SKM-1 (cell line): ENCODE results near the gene KAT7.

Experiments used
- DNase-seq: peaks from one replicate; lab custom pipeline; 2025; ENCODE audit not compliant: unreplicated experiment; lab: John Stamatoyannopoulos, UW

KAT7 gene

DNA sequence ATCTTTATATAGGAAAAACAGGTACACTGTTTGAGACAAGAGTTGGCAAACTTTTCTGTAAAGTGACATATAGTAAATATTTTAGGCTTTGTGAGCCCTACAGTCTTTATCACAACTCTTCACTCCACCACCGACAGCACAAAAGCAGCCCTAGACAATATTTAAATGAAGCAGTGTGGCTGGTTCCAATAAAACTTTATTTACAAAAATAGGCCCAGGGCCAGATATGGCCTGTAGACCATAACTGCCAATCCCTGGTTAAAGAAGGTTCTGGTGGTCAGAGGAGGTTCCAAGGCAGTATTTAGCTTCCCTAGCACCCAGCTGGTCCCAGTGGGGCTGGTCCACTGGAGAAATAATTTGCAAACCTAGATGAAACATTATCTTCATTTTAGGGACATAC, 28.2 kb upstream of the KAT7 start:
- no peak for DNase-seq

DNA sequence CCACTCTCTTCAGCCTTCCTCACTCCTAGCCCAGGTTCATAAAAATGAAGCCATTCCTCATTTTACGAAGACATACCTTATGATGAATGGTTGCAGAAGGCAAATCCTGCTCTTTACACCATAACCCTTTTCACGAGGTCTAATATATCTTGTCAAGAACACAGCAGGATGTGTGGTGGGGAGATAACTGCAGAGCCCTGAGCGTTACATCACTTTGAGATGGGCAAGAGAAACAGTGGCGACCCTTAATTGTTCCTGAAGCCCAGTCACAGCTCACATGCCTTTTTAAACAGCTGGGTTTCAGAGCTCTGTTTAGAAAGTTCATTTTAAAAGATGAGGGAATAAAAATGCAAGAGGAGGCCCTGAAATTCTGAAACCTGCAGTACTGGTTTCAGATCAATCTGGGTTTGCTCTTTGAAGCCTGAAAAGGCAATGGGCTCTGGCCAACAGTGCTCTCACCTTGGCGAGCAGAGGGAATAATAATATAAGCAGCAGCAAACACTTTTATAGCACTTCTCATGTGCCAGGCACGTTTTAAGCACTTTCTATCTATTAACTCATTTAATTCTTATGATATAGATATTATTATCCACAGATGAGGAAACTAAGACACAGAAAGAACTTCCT, 27.4 kb upstream of the KAT7 start:
- DNase-seq = no peak

- DNase-seq = no peak
Measured at GRCh38 chr17:49762151-49762941, 26.1 kb upstream of the KAT7 start.

GRCh38 chr17:49763735-49764558, 24.5 kb upstream of the KAT7 start, which contains the start of gene FAM117A:
TSS of gene FAM117A (minus strand) at chr17:49764131. CDS start at chr17:49764087, 44 bp downstream.
- peak; percentile 95 for DNase-seq

DNA sequence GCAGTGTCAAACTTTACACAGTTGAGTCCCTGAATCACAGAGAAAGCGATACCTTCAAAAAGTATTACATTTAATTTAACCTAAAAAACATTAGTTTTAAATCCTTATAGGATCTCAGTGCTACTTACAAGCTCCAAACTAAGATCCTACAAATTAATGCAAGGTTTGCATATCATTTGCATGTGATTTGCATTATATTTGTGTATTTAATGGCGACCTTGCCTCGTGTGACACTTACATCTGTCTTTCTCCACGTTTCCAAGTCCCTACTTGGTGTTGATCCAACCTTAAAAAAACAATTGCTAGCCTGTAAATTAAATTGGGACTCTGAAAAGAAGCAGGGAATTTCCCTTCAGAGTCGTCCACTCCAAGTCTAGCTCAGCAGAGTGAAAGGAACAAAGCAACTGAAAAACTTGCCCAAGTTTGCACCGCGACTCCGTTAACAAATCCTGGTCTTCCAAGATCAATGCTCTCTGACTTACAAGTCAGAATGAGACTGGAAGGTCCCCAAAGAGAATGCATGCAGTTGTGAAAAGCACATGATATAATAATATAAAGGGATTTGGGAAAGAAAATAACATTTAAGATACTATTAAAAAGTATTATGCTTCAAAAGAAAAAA, 23.8 kb upstream of the KAT7 start:
- no peak for DNase-seq

DNA sequence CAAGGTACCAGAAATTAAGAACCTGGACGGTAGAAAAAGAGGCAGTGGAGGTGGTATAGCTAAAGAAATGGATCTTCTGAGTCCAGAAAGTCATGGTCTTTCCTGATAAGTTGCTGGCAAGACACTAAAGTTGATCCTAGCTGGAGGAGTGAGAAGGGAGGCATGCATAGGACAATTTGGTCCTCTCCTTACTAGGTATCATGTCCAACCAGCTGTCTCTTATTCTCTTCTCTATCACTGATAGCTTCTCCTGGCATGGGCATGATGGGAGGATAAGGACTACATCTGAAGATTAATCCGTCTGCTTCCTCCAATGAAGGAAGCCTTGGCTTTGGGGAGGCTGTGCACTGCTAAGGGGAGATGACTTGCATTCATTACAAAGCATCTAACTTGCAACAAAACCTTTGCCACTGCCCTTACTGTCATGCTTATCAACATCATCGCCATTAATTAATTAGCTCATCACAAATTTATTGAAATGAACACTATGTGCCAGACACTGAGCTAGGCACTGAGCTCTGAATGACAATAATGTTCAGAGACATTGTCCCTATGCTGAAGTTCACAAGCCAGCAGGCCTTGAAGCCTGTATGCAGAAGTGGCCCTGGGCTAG, 21.5 kb upstream of the KAT7 start:
- no peak for DNase-seq

DNA sequence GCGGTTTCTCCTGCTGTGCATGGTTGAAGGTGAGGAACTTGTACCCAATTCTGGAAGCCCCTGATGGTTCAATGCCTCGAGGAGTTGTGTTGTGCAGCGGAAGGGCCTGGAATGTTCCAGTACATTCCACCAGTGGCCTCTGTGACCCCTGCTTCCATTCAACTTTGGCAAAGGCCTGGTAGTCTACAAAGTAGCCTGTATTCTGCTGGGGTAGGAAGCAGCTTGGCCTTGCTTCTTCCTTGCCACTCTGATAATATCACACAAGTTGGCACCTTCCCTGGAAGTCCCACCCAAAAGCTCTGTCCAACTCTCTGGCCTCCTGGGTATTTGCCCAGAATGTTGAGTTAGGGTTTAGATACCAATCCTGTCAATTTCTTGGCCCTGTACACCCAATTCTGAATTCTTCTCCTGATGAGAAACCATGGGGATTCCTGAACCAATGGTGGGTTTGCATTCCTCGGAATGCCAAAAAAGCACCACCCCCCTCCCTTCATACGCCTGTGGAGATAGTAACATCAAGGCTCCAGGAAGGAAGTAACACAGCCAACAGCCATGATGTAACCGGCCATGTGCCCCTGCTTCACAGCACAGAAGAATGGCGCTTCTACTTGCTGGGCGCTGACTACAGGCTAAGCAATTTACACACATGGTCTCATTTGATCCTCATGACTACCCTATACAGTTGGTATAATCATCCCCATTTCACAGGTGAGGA, 12.8 kb upstream of the KAT7 start:
- DNase-seq = no peak

DNA sequence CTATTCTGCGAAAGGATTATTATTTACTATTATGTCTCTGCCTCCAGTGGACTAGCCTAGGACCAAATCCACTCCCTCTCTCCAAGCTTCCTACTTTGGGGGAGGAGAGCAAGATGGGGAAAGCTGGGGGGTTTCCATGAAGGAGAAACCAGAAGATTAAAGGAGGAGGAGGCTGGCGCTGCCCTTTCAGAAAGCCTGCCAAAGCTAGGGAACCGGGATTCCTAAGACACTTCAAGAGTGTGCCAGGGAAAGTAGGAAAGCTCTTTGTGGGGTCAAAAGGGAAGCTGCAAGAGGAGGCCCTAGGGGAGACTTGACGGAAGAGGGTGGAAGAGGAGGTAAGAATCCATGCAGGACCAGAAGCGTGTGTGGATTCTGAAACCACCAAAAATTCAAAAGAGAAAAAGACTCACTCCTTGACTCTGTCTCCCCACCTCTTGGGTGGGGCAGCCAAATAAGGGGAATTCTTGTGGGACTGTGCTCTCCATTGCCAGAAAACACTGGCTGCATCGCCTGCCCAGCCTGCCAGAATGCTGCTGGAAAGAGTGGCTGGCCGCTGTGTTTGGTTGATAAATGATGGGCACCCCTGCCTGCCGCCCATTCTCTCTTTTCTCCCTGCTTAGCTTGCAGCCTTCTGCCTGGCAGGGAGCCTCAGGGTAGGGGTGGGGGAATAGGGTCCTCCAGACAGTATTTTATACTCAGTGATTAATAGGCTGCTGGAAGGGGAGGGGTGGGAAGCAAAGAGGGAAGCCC, 11.8 kb upstream of the KAT7 start:
- DNase-seq = no peak

GRCh38 chr17:49777563-49777962, 10.9 kb upstream of the KAT7 start:
- DNase-seq = no peak

- no peak for DNase-seq
Measured at GRCh38 chr17:49779156-49779738, 9.2 kb upstream of the KAT7 start.

DNA sequence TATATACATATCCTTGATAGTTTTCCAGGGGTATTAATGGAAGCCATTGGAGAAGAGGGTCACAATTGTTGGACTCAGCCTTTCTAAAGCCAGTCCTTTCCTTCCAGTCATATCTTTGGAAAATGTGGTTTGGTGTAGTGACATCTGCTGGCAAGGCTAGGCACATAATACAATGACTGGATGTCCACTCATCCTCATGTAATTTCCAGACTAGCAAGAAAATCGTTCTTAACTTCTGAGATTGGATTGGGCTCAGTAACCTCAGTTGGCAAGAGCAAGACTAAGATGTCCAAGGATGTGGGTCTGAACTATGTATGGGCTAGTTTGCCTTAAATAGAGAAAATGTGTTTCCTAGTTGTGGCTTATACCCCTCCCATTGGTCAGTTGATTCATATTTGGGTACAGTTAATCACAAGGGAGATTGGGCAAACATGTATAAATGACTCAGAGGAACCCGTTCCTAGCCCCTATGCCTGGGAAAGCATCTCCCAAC, 8.7 kb upstream of the KAT7 start:
- DNase-seq = peak; percentile 27

GRCh38 chr17:49783071-49783715, 5.3 kb upstream of the KAT7 start:
- no peak for DNase-seq

- no peak for DNase-seq
Measured at GRCh38 chr17:49783791-49784190, 4.7 kb upstream of the KAT7 start.

DNA sequence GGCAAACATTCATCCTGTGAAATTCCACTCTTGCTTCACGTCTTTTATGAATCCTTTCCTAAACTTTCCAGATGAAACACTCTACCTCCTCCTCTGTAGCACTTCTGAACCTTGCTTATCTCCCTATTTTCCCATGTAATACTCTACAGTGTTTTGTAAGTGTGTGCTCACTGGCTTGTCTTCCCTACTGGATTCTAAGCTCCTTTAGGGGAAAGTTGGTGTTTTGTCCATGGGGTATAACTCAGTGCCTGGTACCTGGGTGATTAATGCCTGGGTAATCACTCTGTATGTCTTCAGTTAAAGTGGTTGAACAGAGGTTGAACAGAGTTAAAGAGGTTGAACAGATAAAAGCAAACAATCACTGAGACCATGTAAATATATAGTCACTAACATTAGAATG, 3.8 kb upstream of the KAT7 start:
- DNase-seq = no peak

- DNase-seq = no peak
Measured at GRCh38 chr17:49787884-49788477, 500 bp upstream of the KAT7 start.

GRCh38 chr17:49789243-49789578, 730 bp downstream of the KAT7 start:
- no peak for DNase-seq

DNA sequence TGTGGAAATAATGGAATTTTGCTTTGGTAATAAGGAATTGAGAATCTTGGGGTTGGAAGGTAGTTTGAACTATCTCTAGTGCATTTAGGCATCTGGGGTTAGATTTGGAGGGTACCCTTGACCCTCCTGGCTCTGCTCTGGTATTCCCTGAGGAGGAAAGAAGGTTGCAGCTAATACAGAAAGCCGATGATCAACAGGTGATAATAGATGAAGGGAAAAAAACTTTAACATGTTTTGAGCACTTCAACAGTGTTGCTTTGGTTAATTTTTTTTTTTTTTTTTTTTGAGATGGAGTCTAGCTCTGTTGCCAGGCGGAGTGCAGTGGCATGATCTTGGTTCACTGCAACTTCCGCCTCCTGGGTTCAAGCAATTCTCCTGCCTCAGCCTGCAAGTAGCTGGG, 4.8 kb downstream of the KAT7 start:
- no peak for DNase-seq

- no peak for DNase-seq
Measured at GRCh38 chr17:49795372-49795771, 6.9 kb downstream of the KAT7 start.
